Suppressor macrophage treated with lipopolysaccharide for 4 hours (primary cell): ENCODE data around the gene CACNA2D4.

Experiments used
- DNase-seq: peaks from one replicate; pipeline ENCODE4 v3.0.0-alpha.2; 2020

The CACNA2D4 gene

DNA sequence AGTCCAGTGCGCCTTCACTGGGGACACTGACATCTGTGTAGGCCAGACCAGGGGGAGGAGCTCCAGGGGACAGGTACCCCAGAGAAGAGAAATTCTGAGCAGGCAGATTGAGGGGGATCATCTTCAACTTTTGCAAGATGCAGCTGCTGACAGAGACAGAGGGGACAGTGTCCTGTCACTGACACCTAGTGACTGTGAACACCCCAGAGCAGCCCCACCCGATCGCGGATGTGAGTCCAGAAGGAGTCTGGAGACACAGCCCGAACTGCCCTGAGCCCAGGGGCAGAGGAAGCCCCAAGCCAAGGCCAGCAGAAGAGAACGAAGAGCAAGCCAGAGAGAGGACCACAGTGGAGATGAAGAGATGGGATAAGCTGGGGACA lies 119.8 kb downstream of the CACNA2D4 start:
- no peak for DNase-seq

DNA sequence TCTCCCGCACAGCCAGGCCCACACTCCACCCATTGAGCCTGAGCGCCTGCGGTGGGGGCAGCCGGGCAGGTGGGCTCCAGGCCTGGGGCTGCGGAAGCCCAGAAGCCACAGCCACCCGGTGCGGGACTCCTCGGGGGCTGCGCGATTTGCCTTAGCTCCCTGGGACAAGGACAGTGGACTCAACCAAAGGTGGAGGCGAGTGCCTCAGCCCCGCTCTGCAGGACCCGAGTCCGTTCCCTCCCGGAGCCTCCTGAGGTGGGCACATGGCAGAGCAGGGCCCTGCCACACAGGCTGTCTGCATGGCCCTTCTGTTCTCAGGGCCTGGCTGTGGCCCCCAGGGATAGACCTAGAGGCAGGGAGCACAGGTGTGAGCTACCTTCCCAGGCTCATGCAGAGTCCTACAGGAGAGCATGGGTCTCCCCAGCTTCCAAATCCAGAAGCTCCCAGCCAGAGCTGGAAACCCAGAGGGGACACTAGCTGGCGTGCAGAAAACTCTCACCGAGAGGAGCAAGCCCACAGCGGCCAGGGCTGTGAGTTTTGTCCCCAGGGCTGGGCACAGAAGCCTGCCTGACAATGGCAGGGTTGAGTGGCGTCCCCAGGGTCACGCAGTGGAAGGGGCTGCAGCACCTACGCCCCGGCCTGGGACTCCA lies 120.3 kb downstream of the CACNA2D4 start:
- DNase-seq = no peak

DNA sequence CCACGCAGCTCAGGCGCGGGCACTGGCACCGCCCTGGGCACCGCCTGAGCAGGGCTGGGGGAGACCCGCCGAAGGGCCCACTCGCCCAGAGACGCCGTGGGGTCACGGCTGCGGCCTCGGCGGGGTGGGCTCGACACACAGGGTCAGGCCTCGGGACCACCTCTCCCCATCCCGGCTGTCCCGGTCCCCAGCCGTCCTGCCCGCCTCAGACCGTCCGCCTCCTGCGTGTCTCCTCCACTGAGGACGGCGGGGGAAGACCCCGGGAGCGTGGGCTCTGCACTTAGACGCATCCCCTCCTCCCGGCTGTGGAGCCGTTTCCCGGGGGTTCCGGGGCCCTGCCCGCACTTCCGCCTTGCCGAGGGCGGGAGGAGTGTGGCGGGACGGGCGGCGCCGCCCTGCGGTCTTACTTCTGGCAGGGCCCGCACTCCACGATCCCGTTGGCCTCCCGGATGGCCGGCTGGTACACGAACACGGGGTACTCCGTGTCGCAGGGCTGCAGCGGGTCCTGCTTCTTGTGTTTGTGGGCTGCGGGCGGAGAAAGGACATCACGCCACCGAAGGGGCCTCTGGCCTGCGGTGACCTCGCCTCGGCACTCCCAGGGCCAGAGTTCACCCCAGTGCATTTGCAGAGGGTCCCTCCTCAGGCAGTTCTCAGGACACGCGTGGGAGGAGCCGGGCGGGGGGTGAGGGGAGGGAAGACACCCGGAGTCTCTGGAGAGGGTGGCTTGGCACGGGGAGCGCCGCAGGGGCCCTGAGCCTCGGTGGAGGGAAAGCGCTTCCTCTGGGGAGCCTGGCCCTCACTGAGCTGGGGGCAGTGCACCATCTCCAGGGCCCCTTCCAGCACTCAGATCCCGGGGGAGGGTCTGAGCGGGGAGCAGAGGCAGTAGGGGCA lies 121.2 kb downstream of the CACNA2D4 start:
- peak; percentile 63 for DNase-seq

DNA sequence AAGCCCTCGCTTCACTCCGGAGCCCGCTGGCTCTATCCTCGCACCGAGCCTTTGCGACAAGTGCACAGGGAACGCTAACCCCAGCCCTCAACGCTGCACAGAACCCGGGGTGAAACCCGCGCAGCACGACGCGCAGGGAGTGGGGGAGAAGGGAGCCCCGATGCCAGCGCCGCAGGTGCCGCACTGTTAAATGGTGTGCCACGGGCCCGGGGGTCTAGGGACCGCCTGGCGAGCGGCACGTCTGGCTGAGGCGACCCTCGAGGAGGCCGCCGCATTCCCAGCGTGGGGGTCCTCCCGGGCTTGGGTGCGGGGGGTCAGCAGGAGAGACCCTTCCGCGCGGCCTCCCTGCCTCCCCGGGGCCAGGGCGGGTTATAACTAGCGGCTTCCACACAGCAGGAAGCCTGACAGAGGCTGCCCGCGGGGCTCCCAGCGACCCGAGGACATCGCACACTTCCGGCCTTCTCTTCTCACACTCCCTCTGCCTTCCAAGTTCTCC lies 121.9 kb downstream of the CACNA2D4 start:
- DNase-seq = peak; percentile 56

DNA sequence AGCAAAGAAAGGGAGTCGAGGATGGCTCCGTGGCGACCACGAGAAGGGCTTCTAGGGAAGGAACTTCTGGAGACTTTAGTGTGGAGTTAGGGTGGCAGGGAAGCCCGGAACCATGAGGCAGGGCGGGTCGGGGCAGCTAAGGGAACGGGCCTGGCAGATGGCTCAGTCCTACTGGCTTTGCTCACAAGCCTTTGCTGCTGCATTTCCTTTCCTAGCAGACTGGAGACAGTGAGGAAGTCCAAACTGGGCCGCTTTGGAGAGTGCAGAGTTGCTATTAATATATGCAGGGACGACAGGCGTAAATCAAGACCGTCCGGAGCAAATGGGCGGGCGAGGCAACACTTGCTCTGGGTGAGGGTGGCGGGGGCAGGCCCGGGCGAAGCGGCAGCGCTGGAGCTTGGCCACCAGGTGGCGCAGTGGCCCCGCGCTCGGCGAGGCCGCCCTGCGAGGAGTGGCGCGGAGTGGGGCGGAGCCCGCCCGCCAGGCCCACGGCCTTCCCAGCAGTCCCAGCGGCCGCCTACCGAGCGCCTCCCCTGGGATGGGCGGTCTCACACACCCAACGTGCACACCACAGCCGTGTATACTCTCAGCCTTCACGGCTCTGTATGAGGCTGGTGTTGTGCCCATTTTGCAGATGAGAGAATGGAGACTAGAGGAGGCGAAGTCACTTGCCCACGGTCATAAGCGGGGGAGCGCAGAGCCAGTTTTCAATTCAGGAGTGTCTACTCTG lies 122.5 kb downstream of the CACNA2D4 start:
- peak; percentile 95 for DNase-seq

DNA sequence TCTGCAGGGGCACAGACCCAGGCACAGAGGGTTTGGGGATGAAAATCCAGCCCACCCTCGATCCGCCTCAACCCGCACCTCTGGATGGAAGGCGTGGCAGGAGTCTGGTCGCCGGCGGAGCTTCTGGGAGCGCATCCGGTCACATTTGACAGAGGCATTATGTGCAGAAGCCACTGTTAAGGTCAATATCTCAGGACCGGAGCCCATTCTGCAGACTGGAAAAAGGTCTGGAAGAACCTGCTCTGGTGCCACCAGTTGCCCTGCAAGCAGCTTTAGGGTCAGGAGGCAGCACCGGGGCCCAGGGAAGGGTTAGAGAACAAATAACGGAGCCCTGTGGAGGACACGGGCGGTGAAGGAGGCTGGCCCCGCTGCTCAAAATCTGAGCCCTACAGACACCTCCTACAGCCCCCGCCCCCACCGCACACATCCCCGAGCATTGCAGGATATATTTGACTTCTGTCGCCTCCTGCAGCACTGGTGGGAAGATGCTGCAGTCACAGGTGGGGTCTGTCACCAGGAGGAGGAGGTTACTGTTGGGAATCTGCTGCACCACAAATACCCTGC lies 123.1 kb downstream of the CACNA2D4 start:
- DNase-seq = no peak

DNA sequence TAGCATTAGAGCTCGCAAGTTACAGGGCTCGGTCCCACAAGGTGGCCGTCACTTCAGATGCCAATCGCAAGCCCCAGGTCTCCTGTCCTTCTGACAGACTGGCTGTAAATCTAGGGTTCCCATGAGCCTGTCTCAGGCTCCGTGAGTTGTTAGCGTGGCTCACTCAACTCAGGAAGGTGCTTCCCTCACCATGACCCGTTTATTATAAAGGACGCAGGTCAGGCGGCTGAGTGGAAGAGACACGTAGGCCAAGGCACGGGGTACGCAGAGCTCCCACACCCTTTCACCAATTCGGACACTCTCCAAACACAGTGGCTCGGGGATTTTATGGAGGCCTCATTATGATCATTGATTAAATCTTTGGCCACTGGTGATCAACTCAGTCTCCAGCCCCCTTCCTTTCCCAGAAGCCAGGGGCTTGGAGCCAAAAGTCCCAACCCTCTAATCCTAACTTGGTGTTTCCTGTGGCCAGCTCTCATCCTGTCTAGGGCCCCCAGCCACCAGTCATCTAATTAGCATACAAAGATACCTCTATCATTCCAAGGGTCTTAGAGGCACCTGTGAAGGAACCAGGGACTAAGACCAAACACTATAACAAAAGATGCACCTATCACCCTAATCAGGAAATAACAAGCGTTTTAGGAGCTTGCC lies 123.9 kb downstream of the CACNA2D4 start:
- no peak for DNase-seq

DNA sequence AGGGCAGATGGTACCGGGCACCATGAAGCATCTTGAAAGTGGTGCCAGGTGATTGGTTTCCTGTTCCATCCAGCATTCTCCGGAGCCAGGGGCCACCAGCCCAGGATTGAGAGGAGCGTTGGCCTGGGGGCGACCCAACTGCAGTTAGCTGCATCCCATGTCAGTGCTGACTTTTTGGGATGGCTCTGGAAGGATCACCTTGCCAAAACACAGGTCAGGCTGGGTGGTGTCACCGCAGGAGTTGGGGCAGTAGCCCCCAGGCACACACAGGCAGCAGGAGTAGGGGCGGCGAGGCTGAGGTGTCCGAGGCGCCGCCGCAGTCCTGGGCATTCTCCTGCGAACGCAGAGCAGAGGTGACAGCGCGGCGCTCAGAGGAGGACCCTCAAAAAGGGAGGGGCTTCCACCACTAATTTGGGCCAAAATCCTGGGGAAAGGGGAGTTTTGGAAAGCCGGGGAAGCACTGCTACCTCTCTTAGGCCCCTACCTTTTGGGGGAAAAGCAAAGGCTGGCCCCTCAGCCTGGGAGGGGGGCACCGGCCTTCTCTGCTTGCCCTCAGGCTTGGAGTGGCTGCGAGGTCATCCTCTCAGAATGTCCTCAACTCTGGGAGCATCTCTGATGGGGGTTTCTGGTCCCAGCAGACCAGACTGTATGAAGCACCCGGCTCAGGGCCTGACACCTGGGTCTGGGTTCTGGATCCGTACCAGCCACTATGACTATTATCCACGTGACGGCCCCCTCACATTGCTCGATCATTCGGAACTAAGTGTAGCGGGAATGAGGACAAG lies 124.8 kb downstream of the CACNA2D4 start:
- no peak for DNase-seq

DNA sequence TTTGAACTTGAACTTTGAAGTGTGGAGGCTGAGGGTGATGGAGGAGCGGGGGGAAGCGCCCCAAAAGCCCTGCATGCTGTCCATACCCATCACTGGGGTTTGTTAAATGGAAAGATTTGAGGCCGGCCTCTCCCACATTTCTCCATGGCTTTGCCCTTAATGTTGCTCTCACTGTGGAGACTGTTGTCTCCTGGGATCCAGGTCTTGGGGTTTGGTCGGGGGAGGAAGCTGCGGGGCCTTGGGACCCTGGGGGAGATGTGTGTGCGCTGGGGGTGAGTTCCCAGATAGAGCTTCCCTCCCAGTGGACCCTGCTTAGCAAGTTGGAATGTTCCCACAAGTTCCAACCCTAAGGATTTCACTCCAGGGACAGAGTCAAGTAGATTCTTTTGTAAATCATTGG lies 126.0 kb downstream of the CACNA2D4 start:
- DNase-seq = no peak

DNA sequence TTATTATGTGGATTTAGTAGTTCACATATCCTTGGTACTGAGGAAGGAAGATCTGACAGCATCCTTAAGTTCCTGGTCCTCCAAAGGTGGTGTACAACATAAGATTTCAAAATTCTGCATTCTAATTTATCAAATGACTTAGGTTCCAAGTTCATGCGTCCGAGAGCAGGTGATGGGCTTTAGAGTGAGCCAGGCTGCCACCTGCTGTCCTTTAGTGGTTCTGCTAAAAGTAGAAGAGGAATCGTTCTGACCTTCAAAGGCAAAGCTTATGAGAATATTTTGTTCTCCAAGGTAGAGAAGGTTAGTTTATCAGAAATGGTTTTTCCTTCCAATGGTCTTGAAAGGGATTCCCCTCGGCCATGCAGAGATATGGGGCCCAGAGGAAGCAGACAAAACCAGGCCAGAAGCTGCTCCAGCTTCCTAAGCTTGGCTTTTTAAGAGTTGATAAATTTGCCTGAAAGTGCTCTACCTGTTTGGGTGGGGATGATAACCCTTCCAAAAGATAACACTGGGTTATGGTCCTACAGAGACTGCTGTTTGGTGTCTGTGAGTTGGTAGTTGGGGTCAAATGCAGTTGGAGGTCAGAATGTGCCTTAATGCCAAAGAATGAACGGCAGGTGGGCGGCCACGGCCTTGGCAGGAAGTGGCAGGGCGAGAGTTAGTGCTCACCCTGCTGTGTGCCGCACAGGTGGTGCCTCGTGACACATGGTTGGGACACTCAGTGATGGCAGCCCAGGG lies 127.2 kb downstream of the CACNA2D4 start:
- peak; percentile 70 for DNase-seq

DNA sequence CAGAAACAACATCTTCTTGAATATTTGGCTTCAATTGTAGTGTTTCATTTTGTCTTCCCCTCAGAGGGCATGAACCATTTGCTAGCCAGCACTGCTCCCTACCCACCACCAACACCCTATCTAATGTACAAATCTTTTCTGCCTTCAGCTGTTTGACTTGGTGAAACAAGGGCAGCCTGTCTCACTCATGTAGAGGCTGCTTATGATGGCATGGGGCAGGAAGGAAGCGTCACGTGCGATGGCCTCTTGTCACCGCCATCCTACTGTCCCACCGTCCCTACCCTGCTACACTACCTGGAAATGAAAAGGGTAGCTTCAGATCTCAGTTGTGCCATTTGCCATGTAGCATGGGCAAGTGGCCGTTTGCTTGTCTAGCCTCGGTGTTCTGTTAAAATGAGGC lies 128.0 kb downstream of the CACNA2D4 start:
- no peak for DNase-seq

DNA sequence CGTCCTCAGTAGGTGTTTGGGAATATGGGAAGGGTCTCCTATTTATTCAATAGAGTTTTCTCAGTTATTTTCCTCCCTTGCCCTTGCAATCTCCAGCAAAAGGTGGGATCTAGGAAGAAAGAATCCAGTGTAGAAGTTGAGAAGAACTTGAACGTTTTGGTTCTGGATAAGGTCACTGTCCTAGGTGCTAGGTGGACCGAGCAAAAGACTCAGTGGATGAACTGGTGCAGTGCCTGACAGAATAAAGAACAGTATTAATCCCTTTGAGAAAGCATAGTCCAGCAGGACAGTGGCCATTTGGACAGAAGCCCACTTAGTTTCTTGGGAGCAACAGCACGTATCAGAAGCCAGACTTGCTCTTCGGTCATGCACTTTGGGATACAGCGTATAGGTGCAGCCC lies 130.7 kb downstream of the CACNA2D4 start:
- DNase-seq = no peak

DNA sequence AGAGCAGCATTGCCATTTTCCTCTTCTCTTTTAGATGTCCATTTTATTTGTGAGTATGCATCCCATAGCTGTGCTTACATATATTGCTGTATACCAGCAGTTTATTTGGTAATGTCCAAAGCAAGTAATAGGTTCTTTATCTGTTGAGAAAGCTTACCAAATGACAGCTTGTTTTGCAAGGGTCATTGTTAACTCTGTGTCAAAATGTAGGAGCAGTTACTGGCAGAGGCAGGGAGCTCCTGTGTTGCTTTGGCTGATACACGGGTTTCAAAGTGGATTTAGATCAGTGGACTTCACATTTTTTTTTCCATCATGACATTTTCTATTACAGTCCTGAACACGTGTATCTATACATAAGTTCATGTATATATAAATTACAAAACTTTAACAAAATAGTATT lies 136.2 kb downstream of the CACNA2D4 start:
- DNase-seq = no peak

DNA sequence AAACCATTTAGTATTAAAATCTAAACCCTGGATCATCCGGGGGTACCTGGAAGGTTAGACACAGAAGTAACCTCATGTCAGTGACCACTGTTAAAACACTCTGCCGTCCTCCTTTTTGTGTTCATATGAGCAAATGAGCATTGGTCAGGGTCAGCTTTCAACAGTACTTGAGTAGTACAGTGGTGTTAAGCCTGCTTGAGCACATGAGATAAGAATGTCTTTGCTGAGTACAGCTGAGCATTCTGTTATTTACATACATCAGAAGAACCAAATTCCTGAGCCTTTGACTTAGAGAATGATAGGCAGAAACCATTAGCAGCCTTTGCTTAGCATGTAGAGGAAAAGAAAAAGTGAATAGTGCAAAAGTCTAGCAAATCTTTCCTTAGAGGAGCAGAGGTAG lies 136.7 kb downstream of the CACNA2D4 start:
- no peak for DNase-seq

DNA sequence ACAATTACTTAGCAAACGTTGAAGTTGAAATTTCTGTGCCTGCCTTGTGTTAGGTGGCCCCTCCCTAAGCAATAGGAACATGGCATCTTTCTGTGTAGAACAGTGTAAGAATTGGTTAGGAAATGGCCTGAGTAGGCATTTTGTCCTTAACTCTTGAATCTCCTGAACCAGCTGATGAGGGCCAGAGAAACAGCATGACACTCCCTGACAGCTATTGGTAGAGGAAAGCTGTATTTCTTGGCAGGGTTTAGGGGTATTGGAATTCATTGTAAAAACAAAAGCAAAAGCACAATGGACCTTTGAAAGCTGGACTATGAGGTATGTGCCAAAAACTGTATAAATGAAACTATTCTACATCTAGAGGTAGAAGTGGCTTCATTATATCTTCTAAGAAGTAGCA lies 138.7 kb downstream of the CACNA2D4 start:
- DNase-seq = no peak

DNA sequence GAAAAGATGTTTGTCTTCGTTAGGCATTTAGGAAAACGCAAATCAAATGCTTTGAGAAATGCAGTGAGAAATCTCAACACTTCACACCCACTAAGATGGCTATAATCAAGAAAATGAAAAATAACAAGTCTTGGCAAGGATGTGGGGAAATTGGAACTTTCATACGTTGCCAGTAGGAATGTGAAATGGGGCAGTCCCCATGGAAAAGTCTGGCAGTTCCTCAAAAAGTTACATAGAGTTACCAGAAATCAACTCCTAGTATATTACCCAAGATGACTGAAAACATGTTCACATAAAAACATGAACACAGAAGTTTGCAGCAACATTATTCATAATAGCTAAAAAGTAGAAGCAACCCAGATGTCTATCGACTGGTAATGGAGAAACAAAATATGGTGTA lies 139.5 kb downstream of the CACNA2D4 start:
- peak; percentile 36 for DNase-seq

DNA sequence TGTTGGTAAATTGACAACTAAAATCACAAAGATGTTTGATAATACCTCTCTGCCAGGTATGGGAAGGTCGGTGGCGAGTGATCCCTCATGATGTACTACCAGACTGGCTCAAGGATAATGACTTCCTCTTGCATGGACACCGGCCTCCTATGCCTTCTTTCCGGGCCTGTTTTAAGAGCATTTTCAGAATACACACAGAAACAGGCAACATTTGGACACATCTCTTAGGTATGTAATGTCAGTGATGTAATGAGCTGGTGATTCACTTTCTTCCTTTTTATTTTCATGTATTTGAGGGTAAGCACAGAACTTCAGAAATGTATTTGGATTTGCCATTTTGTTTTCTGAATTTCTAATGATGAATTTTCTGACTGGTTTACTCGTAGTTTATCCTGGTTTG lies 140.7 kb downstream of the CACNA2D4 start:
- no peak for DNase-seq

DNA sequence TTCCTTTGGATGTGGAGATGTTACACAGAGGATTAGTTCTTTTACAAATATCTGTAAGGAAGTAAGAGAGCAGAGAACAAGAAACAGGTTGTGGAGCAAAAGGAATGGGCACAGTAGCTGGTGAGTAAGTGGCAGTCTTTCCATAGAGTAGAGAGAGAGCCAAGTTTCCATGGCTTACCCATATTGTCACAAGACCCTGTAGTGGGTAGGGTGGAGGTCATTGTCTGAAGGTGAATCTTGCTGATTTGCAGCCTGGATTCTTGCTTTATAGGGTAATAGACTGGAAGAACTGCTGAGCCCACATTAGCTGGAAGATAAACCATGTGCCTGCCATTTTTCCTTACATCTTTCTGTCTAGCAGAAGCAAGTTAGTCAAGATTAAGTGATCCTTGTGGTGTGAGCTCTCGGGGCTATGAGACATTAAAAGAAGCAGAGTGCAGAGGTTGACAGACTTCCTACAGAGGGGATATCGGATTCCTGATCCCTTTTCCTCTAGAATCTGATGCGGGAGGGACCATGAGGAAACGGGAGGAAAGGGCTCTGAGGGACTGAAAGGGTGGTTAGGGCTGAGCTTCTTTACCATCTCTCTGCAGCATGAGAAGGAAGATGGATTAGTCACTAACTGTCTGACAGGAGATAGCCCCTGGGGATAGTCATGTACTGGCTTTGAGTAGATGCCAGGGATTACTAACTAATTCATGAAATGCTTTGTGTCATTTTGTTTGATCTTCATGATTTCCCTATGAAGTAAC lies 142.1 kb downstream of the CACNA2D4 start:
- DNase-seq = no peak

DNA sequence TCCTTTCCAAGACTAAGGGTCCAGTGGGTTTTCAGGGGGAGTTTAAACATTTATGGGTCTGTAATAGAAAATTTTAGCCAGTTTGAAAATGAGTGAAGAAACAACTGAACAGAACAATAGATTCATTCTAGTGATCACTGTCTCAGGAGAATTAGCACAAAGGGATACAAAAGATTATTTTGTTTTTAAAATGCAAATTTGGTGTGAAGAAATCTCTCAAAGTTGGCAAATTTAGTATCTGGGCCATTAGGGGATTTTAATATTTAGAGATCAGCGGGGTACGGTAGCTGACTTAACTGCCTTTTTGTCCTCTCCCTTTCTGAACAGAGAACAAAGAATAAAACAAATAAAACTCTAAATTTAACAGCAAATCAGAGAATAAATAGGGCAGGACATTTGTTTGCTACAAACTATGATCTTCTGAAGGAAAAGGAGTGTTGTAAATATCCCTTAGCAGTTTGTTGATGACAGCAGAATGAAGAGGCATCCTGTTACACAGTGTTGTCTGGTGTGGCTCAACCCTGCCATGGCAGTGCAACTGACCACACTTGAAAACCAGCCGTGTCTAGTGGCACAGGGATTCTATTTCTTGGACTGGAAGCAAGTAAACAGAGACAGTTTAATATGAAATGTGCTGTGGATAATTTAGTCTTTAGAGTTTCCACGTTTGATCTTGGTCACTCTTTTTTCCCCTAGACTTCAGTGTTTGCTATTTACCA lies 144.4 kb downstream of the CACNA2D4 start:
- DNase-seq = no peak
